NB4 (cell line): ENCODE results near the gene NTRK3.

Source experiments
- DNase-seq: peaks from one replicate; pipeline ENCODE4 v3.0.0; 2010; ENCODE audit warnings: low read depth
- H3K4me3 ChIP-seq: one replicate; pipeline ENCODE4 v1.5.1; 2011; ENCODE audit warnings: mild to moderate bottlenecking, low read depth, low read length, moderate library complexity
- CTCF ChIP-seq: IDR thresholded peaks from one replicate; pipeline ENCODE4 v1.5.1; 2012; ENCODE audit warnings: low read depth, low read length
- MYC ChIP-seq: IDR thresholded peaks from 2 replicates; pipeline ENCODE4 v1.6.1; 2011; ENCODE audit warnings: low read depth, low read length
- POLR2A ChIP-seq: IDR thresholded peaks from 2 replicates; pipeline ENCODE4 v1.6.1; 2011; ENCODE audit warnings: mild to moderate bottlenecking; ENCODE audit not compliant: insufficient read length; ENCODE audit errors: extremely low read depth
- TF ChIP-seq, protein P1 (sequence below): IDR thresholded peaks from 2 replicates; pipeline ENCODE4 v1.6.1; 2011; ENCODE audit warnings: low read depth, low read length

NTRK3 gene

GRCh38 chr15:88178631-88179030 lies 77.9 kb downstream of the NTRK3 start:
- H3K4me3 ChIP-seq: no peak overlapping the region
- TF ChIP-seq MYC (no peak), CTCF (no peak), POLR2A (no peak)
- TF ChIP-seq, protein P1, sequence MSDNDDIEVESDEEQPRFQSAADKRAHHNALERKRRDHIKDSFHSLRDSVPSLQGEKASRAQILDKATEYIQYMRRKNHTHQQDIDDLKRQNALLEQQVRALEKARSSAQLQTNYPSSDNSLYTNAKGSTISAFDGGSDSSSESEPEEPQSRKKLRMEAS: no peak
- DNase-seq: peak; percentile 58

- H3K4me3 ChIP-seq: no peak overlapping the region
- DNase-seq: no peak
- TF ChIP-seq MYC: no peak
- no peak for TF ChIP-seq POLR2A
- no peak for TF ChIP-seq CTCF
- TF ChIP-seq, protein P1: no peak
Observed at GRCh38 chr15:88177451-88177850, 79.1 kb downstream of the NTRK3 start.

DNA sequence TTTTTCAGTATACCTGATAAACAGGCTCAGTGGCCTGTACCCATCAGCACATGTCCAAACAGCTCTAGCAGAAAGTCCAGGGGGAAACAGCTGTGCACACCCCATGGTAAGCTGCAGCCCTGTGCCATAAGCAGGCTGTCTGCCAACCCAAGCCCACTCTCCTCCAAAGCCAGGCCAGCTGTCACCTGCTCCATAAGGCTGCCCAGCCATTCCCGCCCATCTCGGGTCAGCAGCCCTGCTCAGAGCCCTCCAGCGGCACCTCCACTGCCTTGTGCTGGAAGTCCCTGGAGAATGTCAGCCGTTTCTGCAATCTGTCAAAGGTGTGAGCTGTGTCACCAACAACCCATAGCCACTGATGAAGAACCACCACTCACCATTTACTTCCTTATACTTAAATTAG lies 82.0 kb downstream of the NTRK3 start:
- TF ChIP-seq, protein P1: no peak
- TF ChIP-seq CTCF: no peak
- no peak for TF ChIP-seq MYC
- no peak for TF ChIP-seq POLR2A
- no peak overlapping the region for H3K4me3 ChIP-seq
- no peak for DNase-seq

GRCh38 chr15:88166082-88166993 lies 90.2 kb downstream of the NTRK3 start:
- TF ChIP-seq CTCF: no peak
- TF ChIP-seq MYC: no peak
- no peak for TF ChIP-seq POLR2A
- TF ChIP-seq, protein P1: no peak
- no peak overlapping the region for H3K4me3 ChIP-seq
- DNase-seq: peak; percentile 57

- H3K4me3 ChIP-seq: no peak overlapping the region
- DNase-seq: no peak
- no peak for TF ChIP-seq MYC
- TF ChIP-seq POLR2A: no peak
Observed at GRCh38 chr15:88161636-88162035, 94.9 kb downstream of the NTRK3 start.

GRCh38 chr15:88155310-88155709 lies 101.2 kb downstream of the NTRK3 start:
- no peak overlapping the region for H3K4me3 ChIP-seq
- TF ChIP-seq MYC: no peak
- TF ChIP-seq CTCF: no peak
- no peak for TF ChIP-seq POLR2A
- TF ChIP-seq, protein P1: no peak
- no peak for DNase-seq
